Stimulated activated naive CD8-positive, alpha-beta T cell treated with anti-CD3 and anti-CD28 coated beads, Interleukin-15, Interleukin-2, amounts not matched to agents 100 U/mL and 50 U/mL, for 24 hours (primary cell): ENCODE results near the gene PFKFB2.
"Not testable (repeated sequence)": the region's sequence is repeated elsewhere in the genome, so short reads cannot be mapped to it uniquely, and the experiment has no call there.

Source experiments
- ATAC-seq: fragments of 150-1000 bp; cut with Tn5 transposase; one replicate; pipeline ENCODE4 v1.10.0; 2021
- DNase-seq: peaks from one replicate; pipeline ENCODE4 v3.0.0; 2021

The PFKFB2 gene

GRCh38 chr1:207039380-207040180 lies 13.5 kb upstream of the PFKFB2 start:
- ATAC-seq: no peak
- DNase-seq: no peak

- DNase-seq (no peak), ATAC-seq (no peak)
Observed at GRCh38 chr1:207040181-207040533, 12.9 kb upstream of the PFKFB2 start.

GRCh38 chr1:207041397-207041796 lies 11.7 kb upstream of the PFKFB2 start:
- not testable (repeated sequence) for DNase-seq, ATAC-seq

- DNase-seq (no peak), ATAC-seq (no peak)
Observed at GRCh38 chr1:207045453-207045852, 7.6 kb upstream of the PFKFB2 start.

- DNase-seq: no peak
- no peak for ATAC-seq
Observed at GRCh38 chr1:207047505-207047904, 5.6 kb upstream of the PFKFB2 start.

GRCh38 chr1:207048041-207048440 lies 5.0 kb upstream of the PFKFB2 start:
- no peak for DNase-seq

GRCh38 chr1:207049054-207049453 lies 4.0 kb upstream of the PFKFB2 start:
- ATAC-seq (no peak), DNase-seq (no peak)

More at GRCh38 chr1:207048041-207048440, 5.0 kb upstream of the PFKFB2 start:
- ATAC-seq: no peak

GRCh38 chr1:207049514-207049913 lies 3.6 kb upstream of the PFKFB2 start:
- DNase-seq (no peak), ATAC-seq (no peak)

- peak; percentile 37 for ATAC-seq
Observed at GRCh38 chr1:207049974-207050391, 3.1 kb upstream of the PFKFB2 start.

GRCh38 chr1:207050480-207051190 lies 2.4 kb upstream of the PFKFB2 start:
- DNase-seq: peak; percentile 91
- peak; percentile 69 for ATAC-seq

More at GRCh38 chr1:207049974-207050391, 3.1 kb upstream of the PFKFB2 start:
- DNase-seq: peak; percentile 37

- DNase-seq (peak; percentile 13), ATAC-seq (peak; percentile 19)
Observed at GRCh38 chr1:207051191-207051943, 1.7 kb upstream of the PFKFB2 start, which contains the start of gene YOD1. YOD1 (minus strand) TSS chr1:207051208; CDS start chr1:207051030, 178 bp downstream.

- DNase-seq (no peak), ATAC-seq (no peak)
Observed at GRCh38 chr1:207054491-207054890, 1.4 kb downstream of the PFKFB2 start.

- DNase-seq (no peak), ATAC-seq (no peak)
Observed at GRCh38 chr1:207055386-207056001, 2.4 kb downstream of the PFKFB2 start.

- ATAC-seq (no peak), DNase-seq (no peak)
Observed at GRCh38 chr1:207056673-207057072, 3.6 kb downstream of the PFKFB2 start.

GRCh38 chr1:207058252-207058651 lies 5.2 kb downstream of the PFKFB2 start:
- ATAC-seq (no peak), DNase-seq (no peak)

GRCh38 chr1:207058878-207059867 lies 6.1 kb downstream of the PFKFB2 start:
- ATAC-seq: no peak
- DNase-seq: no peak

- ATAC-seq (no peak), DNase-seq (no peak)
Observed at GRCh38 chr1:207059881-207060280, 6.8 kb downstream of the PFKFB2 start.

GRCh38 chr1:207060596-207060995 lies 7.5 kb downstream of the PFKFB2 start:
- DNase-seq (no peak), ATAC-seq (no peak)

GRCh38 chr1:207062058-207062457 lies 9.0 kb downstream of the PFKFB2 start:
- DNase-seq (no peak), ATAC-seq (no peak)

- ATAC-seq: no peak
- DNase-seq: no peak
Observed at GRCh38 chr1:207063014-207063413, 9.9 kb downstream of the PFKFB2 start.

- DNase-seq (no peak), ATAC-seq (no peak)
Observed at GRCh38 chr1:207064561-207064960, 11.5 kb downstream of the PFKFB2 start.
